Measurements from ENCODE around the gene ABHD6.
"Not testable (repeated sequence)": the region's sequence is repeated elsewhere in the genome, so short reads cannot be mapped to it uniquely, and the experiment has no call there.

Gene ABHD6

GRCh38 chr3:58323529-58324390, 86.2 kb downstream of the ABHD6 start:
- no peak for DNase-seq (ENCODE audit: low spot score)

GRCh38 chr3:58324391-58325390, 87.1 kb downstream of the ABHD6 start:
- no peak for DNase-seq (ENCODE audit: low spot score)

GRCh38 chr3:58325525-58325992, 88.0 kb downstream of the ABHD6 start:
- no peak for DNase-seq (ENCODE audit: low spot score)

- DNase-seq (ENCODE audit: low spot score), result no peak
These were observed 88.8 kb downstream of the ABHD6 start for GRCh38 chr3:58326267-58326900.

- DNase-seq (ENCODE audit: low spot score), result no peak
These were observed 91.7 kb downstream of the ABHD6 start for GRCh38 chr3:58329150-58329921.

GRCh38 chr3:58329922-58330413, 92.4 kb downstream of the ABHD6 start:
- DNase-seq (ENCODE audit: low spot score), result no peak

- DNase-seq (ENCODE audit: low spot score), result no peak
These were observed 94.1 kb downstream of the ABHD6 start for GRCh38 chr3:58331593-58332152.

GRCh38 chr3:58332575-58333188, 95.1 kb downstream of the ABHD6 start, which contains the start of gene PXK:
Gene PXK (plus strand): TSS chr3:58332892. CDS start chr3:58332989, 97 bp downstream.
- peak; percentile 37 for DNase-seq (ENCODE audit: low spot score)

- DNase-seq (ENCODE audit: low spot score), result peak; percentile 32
These were observed 95.8 kb downstream of the ABHD6 start for GRCh38 chr3:58333206-58334012.

- peak; percentile 85 for DNase-seq (ENCODE audit: low spot score)
These were observed 96.4 kb downstream of the ABHD6 start for GRCh38 chr3:58334013-58334321.

- DNase-seq (ENCODE audit: low spot score), result no peak
These were observed 96.9 kb downstream of the ABHD6 start for GRCh38 chr3:58334506-58334884.

- DNase-seq (ENCODE audit: low spot score), result no peak
These were observed 98.0 kb downstream of the ABHD6 start for GRCh38 chr3:58335652-58335947.

GRCh38 chr3:58336135-58336882, 98.7 kb downstream of the ABHD6 start:
- no peak for DNase-seq (ENCODE audit: low spot score)

GRCh38 chr3:58337190-58337589, 99.6 kb downstream of the ABHD6 start:
- DNase-seq (ENCODE audit: low spot score), result no peak

GRCh38 chr3:58339146-58339545, 101.6 kb downstream of the ABHD6 start:
- not testable (repeated sequence) for DNase-seq (ENCODE audit: low spot score)

- no peak for DNase-seq (ENCODE audit: low spot score)
These were observed 103.1 kb downstream of the ABHD6 start for GRCh38 chr3:58340594-58341244.

- no peak for DNase-seq (ENCODE audit: low spot score)
These were observed 103.8 kb downstream of the ABHD6 start for GRCh38 chr3:58341376-58341775.

GRCh38 chr3:58342676-58343075, 105.1 kb downstream of the ABHD6 start:
- no peak for DNase-seq (ENCODE audit: low spot score)

Data from COLO829 (cell line).